SU-DHL-6 (cell line): ENCODE data around the gene PER2.

Source experiments
- H2AFZ ChIP-seq: fragments of 200-600 bp; sonication (generic); 2 replicates; pipeline ENCODE4 v1.6.1; 2014; ENCODE audit warnings: low read depth, mild to moderate bottlenecking, moderate library complexity, mixed read lengths, antibody characterized with exemption, low read length; ENCODE audit not compliant: severe bottlenecking
- H3F3A ChIP-seq: fragments of 200-600 bp; shearing (Covaris generic); 2 replicates; pipeline ENCODE4 v1.6.0; 2016; ENCODE audit warnings: antibody characterized with exemption, mild to moderate bottlenecking; ENCODE audit not compliant: insufficient read depth
- H3K27ac ChIP-seq: fragments of 200-600 bp; sonication (generic); 2 replicates; pipeline ENCODE4 v1.5.1; 2016; ENCODE audit warnings: low read depth, mild to moderate bottlenecking, low read length, moderate library complexity, mixed read lengths
- H3K27me3 ChIP-seq: fragments of 200-600 bp; sonication (generic), shearing (Covaris generic); 2 replicates; pipeline ENCODE4 v1.6.0; 2014; ENCODE audit warnings: mild to moderate bottlenecking, low read length
- H3K36me3 ChIP-seq: fragments of 200-600 bp; sonication (generic); 2 replicates; pipeline ENCODE4 v1.6.1; 2014; ENCODE audit warnings: mild to moderate bottlenecking, low read length, mixed read lengths
- H3K4me2 ChIP-seq: fragments of 300-600, 200-600 bp; shearing (Covaris generic), sonication (generic); 2 replicates; pipeline ENCODE4 v1.6.0; 2014; ENCODE audit warnings: low read length, low read depth, mild to moderate bottlenecking; ENCODE audit not compliant: poor library complexity, severe bottlenecking
- H3K4me3 ChIP-seq: fragments of 200-600 bp; sonication (generic); 2 replicates; pipeline ENCODE4 v1.5.1; 2014; ENCODE audit warnings: antibody characterized with exemption, low read length, mild to moderate bottlenecking, mixed read lengths; ENCODE audit not compliant: insufficient read depth, poor library complexity, severe bottlenecking
- H3K79me2 ChIP-seq: fragments of 200-600 bp; sonication (generic); 2 replicates; pipeline ENCODE4 v1.6.1; 2014; ENCODE audit warnings: mild to moderate bottlenecking, low read length, moderate library complexity; ENCODE audit not compliant: insufficient read depth
- H3K9ac ChIP-seq: fragments of 200-600 bp; sonication (generic); 2 replicates; pipeline ENCODE4 v1.7.0; 2014; ENCODE audit warnings: mild to moderate bottlenecking, low read length
- H3K9me2 ChIP-seq: fragments of 200-600 bp; sonication (generic); replicated peaks from 2 replicates; pipeline ENCODE4 v1.6.1; 2014; ENCODE audit warnings: low read length; ENCODE audit not compliant: insufficient read depth
- H3K9me3 ChIP-seq: fragments of 200-600 bp; sonication (generic); 2 replicates; pipeline ENCODE4 v1.6.1; 2014; ENCODE audit warnings: low read length, mixed read lengths; ENCODE audit not compliant: insufficient read depth
- H4K20me1 ChIP-seq: fragments of 200-600 bp; sonication (generic); 2 replicates; pipeline ENCODE4 v1.6.1; 2014; ENCODE audit warnings: low read depth, mild to moderate bottlenecking, antibody characterized with exemption, low read length, moderate library complexity, mixed read lengths
- EZH2phosphoT487 ChIP-seq: fragments of 200-600 bp; sonication (generic), shearing (Covaris generic); conservative IDR thresholded peaks from 2 replicates; pipeline ENCODE4 v1.6.1; 2018; ENCODE audit warnings: mild to moderate bottlenecking, antibody characterized with exemption, low read length, moderate library complexity, mixed read lengths
- TF ChIP-seq, protein P1 (sequence below): fragments of 200-600 bp; sonication (generic); IDR thresholded peaks from one replicate; pipeline ENCODE4 v1.5.1; 2017; ENCODE audit warnings: antibody characterized with exemption, mild to moderate bottlenecking, low read length, moderate library complexity; ENCODE audit not compliant: insufficient read depth, poor library complexity, severe bottlenecking

Gene PER2

DNA sequence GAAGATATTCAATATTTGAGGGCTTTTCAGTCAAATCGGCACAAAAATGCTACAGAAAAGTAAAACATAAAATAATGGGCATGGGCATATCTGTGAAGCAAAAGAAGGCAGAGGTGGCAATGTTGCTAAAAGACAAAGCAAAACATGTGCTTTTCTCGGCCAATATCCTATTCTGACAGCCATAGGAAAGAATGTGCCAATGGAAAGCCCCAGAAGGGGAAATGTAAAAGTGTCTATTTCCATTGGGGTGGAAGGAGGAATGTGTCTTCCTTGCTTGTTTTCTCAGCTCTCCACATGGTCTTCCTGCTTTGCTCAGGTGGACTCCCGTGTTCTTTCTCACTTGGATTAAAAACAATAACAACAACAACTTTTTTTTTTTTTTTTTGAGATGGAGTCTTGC lies 13.7 kb upstream of the PER2 start:
- H3K9me2 ChIP-seq = no peaks in the 10 kb centered on the region
- H3F3A ChIP-seq = no peaks in the 10 kb centered on the region
- no peaks in the 10 kb centered on the region for H3K36me3 ChIP-seq
- no peak overlapping the region for H3K27ac ChIP-seq
- H3K27me3 ChIP-seq = no peaks in the 10 kb centered on the region
- no peaks in the 10 kb centered on the region for H3K9me3 ChIP-seq
- H4K20me1 ChIP-seq = no peaks in the 10 kb centered on the region
- H3K4me3 ChIP-seq = no peak overlapping the region
- H2AFZ ChIP-seq = no peak overlapping the region
- no peak overlapping the region for H3K9ac ChIP-seq
- TF ChIP-seq EZH2phosphoT487 = no peak
- TF ChIP-seq, protein P1, sequence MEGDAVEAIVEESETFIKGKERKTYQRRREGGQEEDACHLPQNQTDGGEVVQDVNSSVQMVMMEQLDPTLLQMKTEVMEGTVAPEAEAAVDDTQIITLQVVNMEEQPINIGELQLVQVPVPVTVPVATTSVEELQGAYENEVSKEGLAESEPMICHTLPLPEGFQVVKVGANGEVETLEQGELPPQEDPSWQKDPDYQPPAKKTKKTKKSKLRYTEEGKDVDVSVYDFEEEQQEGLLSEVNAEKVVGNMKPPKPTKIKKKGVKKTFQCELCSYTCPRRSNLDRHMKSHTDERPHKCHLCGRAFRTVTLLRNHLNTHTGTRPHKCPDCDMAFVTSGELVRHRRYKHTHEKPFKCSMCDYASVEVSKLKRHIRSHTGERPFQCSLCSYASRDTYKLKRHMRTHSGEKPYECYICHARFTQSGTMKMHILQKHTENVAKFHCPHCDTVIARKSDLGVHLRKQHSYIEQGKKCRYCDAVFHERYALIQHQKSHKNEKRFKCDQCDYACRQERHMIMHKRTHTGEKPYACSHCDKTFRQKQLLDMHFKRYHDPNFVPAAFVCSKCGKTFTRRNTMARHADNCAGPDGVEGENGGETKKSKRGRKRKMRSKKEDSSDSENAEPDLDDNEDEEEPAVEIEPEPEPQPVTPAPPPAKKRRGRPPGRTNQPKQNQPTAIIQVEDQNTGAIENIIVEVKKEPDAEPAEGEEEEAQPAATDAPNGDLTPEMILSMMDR = no peak
- no peak overlapping the region for H3K4me2 ChIP-seq
- no peaks in the 10 kb centered on the region for H3K79me2 ChIP-seq

DNA sequence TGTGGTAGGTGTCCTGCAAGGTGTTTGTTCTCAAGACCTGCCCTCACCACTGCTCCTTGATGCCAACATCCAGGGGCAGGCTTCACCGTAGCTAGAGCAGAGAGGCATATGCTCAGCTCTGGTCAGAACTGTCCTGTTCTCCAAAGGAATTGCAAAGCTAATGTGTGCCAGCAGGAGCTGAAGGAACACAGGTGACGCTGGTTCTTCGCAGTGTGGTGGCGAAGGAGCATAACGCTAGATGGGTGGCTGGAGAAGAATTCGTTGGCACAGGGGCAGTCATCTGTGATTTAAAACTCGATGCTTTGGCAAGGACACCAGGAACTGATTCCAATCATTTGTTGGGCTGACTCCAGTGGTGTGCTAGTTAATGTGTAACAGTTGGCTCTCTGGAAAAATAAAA lies 11.4 kb upstream of the PER2 start:
- Histone ChIP-seq H3K9ac (no peak overlapping the region), H3K27me3 (no peaks in the 10 kb centered on the region), H3K9me3 (no peaks in the 10 kb centered on the region), H3F3A (no peaks in the 10 kb centered on the region), H3K9me2 (no peaks in the 10 kb centered on the region), H2AFZ (no peak overlapping the region), H3K79me2 (no peaks in the 10 kb centered on the region), H3K36me3 (no peaks in the 10 kb centered on the region), H3K27ac (no peak overlapping the region), H4K20me1 (no peaks in the 10 kb centered on the region), H3K4me3 (no peak overlapping the region), H3K4me2 (no peak overlapping the region)
- TF ChIP-seq, protein P1 = no peak
- TF ChIP-seq EZH2phosphoT487 = no peak

DNA sequence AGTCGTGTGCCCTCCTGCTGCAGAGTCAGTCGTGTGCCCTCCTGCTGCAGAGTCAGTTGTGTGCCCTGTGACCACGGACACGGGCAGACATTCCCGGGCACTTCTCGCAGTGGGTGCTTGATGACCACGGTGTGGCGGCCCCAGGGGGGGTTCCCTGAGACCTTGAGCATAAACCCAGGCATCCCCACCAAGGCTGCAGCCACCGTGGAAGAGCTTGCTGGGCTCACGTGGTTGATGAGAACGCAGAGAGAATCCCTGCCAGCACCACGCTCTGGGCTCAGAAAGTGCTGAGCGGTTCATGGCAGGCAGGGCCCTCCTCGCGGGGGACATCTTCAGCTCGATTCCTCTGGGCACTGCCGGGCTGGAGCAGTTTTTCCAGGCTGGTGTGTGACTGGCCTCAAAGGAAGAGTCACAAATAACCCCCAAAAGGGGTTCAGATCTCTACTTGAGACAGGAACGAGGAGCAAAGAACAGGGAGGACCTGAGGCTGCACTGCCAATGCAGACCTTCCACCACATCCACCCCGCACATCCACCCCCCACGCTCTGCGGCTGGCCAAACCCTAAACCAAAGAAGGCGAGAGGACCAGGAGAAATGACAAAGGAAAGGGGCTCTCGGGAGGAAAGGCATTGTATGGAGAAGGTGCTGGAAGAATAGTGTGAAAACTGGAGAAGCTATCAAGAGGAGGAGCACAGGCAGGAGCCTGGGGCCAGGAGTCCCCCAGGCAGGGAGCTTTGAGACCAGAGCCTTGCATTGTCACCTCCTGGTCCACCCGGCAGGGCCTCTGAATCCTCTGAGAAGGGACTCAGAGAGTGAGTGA lies 8.4 kb upstream of the PER2 start:
- H3K9me2 ChIP-seq = no peaks in the 10 kb centered on the region
- H3F3A ChIP-seq = no peaks in the 10 kb centered on the region
- H3K9me3 ChIP-seq = no peaks in the 10 kb centered on the region
- TF ChIP-seq, protein P1 = no peak
- no peak for TF ChIP-seq EZH2phosphoT487
- H3K4me3 ChIP-seq = no peak overlapping the region
- no peak overlapping the region for H3K4me2 ChIP-seq
- no peak overlapping the region for H3K9ac ChIP-seq
- H4K20me1 ChIP-seq = no peaks in the 10 kb centered on the region
- no peaks in the 10 kb centered on the region for H3K36me3 ChIP-seq
- no peak overlapping the region for H2AFZ ChIP-seq
- H3K27me3 ChIP-seq = no peaks in the 10 kb centered on the region
- H3K27ac ChIP-seq = no peak overlapping the region
- H3K79me2 ChIP-seq = no peaks in the 10 kb centered on the region
